Gastrocnemius medialis (tissue), 4 donors: ENCODE results near the gene SH2D7.

Experiments
- POLR2A ChIP-seq, 2 donors: fragments of 450-650 bp; IDR thresholded peaks; one replicate each; pipeline ENCODE4 v1.6.1; 2017; ENCODE audit warnings: antibody characterized with exemption in 2 of 2, mild to moderate bottlenecking in 2 of 2, moderate library complexity in 2 of 2
- TF ChIP-seq, protein P1 (sequence below), 5 experiments: fragments of 450-650 bp in 3 of 5; fragments of 200-600 bp in 2 of 5; sonication (generic) in 2 of 5; IDR thresholded peaks in 4 of 5; conservative IDR thresholded peaks in 1 of 5; 1 replicate in 4 of 5; 2 replicates in 1 of 5; pipeline ENCODE4 v1.5.1; 2016 to 2019; ENCODE audit warnings: antibody characterized with exemption in 5 of 5, mild to moderate bottlenecking in 3 of 5, moderate library complexity in 3 of 5

DNA sequence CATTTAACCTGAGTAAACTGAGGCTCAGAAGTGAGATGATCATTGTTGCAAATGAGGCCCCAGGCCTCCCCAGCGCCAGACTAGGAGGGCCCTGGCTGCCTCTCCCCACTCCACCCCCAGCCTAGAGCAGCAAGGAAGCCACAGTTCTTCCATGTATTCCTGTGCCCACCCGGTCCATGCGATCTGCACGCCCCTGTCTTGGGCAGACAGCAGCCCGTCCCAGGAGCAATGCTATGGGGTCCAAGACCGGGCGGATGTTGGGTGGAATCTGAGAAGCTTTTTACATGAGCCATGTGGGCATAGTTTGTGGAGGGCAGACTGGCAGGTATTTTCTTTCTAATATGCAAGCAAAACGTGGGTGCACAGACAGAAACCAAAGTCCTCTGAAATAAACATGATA is 15.1 kb downstream of the SH2D7 start:
- TF ChIP-seq, protein P1, sequence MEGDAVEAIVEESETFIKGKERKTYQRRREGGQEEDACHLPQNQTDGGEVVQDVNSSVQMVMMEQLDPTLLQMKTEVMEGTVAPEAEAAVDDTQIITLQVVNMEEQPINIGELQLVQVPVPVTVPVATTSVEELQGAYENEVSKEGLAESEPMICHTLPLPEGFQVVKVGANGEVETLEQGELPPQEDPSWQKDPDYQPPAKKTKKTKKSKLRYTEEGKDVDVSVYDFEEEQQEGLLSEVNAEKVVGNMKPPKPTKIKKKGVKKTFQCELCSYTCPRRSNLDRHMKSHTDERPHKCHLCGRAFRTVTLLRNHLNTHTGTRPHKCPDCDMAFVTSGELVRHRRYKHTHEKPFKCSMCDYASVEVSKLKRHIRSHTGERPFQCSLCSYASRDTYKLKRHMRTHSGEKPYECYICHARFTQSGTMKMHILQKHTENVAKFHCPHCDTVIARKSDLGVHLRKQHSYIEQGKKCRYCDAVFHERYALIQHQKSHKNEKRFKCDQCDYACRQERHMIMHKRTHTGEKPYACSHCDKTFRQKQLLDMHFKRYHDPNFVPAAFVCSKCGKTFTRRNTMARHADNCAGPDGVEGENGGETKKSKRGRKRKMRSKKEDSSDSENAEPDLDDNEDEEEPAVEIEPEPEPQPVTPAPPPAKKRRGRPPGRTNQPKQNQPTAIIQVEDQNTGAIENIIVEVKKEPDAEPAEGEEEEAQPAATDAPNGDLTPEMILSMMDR (IDR thresholded peaks at IDR 0.05 in 4 of 5, conservative IDR thresholded peaks at IDR 0.05 in 1 of 5), result no peak
- TF ChIP-seq POLR2A (IDR thresholded peaks at IDR 0.05), result no peak
